IgD-negative memory B cell (primary cell): ENCODE measurements around the gene CD300LG. TPM values are rescaled to one million over a fixed set of nuclear protein-coding genes. Genes with fewer than 3 reads are reported as not detected.

Source experiments
- H3K27ac Mint-ChIP-seq, 3 donors: one replicate each; pipeline ENCODE4 v1.8.0; 2020 to 2022; ENCODE audit warnings: mild to moderate bottlenecking in 3 of 3, mixed read lengths in 3 of 3, moderate library complexity in 1 of 3
- H3K27me3 Mint-ChIP-seq: one replicate; pipeline ENCODE4 v1.8.0; 2021; ENCODE audit warnings: mixed read lengths
- H3K36me3 Mint-ChIP-seq: one replicate; pipeline ENCODE4 v1.8.0; 2020; ENCODE audit warnings: mild to moderate bottlenecking, mixed read lengths
- H3K4me1 Mint-ChIP-seq, 3 donors: one replicate each; pipeline ENCODE4 v1.8.0; 2020 to 2022; ENCODE audit warnings: mixed read lengths in 3 of 3, mild to moderate bottlenecking in 1 of 3
- H3K4me3 Mint-ChIP-seq, 4 donors: one replicate each; pipeline ENCODE4 v1.8.0; 2020 to 2022; ENCODE audit warnings: mild to moderate bottlenecking in 4 of 4, mixed read lengths in 4 of 4, moderate library complexity in 3 of 4
- H3K9me3 Mint-ChIP-seq, 3 donors: one replicate each; pipeline ENCODE4 v1.8.0; 2020 to 2021; ENCODE audit warnings: mixed read lengths in 3 of 3, mild to moderate bottlenecking in 1 of 3
- polyA plus RNA-seq: library from polyadenylated mRNA; unstranded; fragments of 300-500 nt; fragmentation: Illumina TruSeq; gene quantifications from one replicate; pipeline ENCODE4 v1.2.3, GENCODE V29; 2021

CD300LG gene
- polyA plus RNA-seq, 1 donor from 2014 or later: not detected

DNA sequence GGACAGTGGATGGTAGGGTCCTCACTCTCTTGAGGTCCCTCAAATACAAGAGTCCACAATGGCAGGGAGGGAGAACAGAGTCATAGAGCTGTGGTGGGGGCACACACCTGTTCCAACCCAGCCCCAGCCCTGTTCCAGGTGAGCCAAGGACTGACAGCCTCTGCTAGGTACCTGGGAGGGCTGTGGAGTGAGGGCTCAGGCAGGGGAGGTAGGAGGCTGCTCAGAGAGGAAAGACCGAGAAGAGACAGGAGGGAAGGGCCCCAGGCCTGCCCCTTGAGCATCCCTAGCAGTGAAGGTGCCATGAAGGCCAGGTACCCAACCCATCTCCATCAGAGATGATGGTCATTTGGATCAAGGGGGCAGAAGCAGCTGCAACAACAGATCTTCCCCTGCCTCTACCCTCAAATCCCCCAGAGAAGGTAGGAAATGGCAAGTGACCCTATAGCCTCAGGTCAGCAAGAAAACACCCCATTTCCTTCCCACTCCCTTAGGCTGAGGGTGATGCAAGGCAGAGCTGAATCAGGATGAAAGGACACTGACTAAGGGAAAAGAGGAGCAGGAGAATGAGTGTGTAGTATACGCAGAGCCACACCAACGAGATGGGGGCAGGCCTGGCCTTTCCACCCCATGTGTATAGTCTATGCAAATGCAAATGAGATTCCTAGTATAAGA is 28.6 kb downstream of the CD300LG start:
- no peak overlapping the region for H3K27ac Mint-ChIP-seq
- peaks cover 19% of the 10 kb centered on the region for H3K27me3 Mint-ChIP-seq
- no peaks in the 10 kb centered on the region for H3K4me1 Mint-ChIP-seq
- H3K4me3 Mint-ChIP-seq: no peak overlapping the region
- peaks cover 1% of the 10 kb centered on the region for H3K36me3 Mint-ChIP-seq
- no peaks in the 10 kb centered on the region for H3K9me3 Mint-ChIP-seq

DNA sequence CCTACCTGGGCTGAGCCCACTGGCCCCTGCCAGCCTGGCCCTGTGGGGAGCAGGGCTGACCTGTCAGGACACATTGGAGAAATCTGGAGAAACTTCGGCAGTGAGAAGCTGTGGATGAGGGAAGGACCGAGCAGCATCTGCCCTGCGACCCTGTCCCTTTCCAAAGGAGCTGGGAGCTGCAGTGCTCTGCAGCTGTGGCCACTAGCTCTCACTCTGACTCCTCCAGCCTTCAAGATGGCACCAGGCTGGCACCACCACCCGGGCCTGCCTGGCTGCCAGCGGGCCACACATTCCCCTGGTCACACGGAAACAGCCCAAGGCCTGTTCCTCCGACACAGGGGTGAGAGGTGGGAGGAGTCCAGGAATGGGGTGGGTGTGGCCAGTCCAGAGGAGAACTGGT is 30.1 kb downstream of the CD300LG start:
- Mint-ChIP-seq H3K9me3 (no peaks in the 10 kb centered on the region), H3K27ac (no peak overlapping the region), H3K4me1 (no peaks in the 10 kb centered on the region), H3K36me3 (peaks cover 1% of the 10 kb centered on the region), H3K27me3 (peaks cover 16% of the 10 kb centered on the region), H3K4me3 (no peak overlapping the region)

DNA sequence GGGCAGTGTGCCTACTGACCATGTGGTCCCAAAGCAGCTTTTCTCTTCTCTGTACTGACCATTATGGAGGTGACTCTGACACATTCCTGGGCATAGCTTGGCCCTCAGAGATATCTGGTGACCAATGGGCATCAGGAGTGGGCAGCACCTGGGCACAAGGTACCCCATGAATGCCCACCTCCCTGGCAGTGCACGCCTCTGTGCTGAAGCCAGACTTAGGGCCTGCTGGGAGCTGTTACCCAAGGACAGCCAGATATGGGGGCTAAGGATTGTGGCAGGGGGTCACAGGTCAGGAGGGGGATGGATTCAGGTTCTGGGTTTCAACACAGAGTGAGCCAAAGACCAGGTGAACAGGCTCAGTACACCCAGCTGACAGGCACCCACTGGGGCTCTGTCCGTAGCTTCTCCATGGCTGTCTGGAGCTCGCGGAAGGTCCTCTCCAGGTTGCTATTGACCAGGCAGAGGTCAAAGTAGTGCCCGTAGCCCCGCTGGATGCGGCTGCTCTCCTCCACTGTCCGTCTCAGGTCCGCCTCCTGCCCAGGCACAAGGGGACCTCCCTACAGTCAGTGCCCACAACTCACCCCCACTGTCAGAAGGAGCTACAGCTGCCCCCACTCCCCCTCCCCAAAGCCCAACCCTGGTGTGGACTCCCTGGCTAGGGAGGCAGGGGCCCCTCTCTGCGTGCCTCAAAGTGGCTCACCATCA is 30.6 kb downstream of the CD300LG start:
- H3K9me3 Mint-ChIP-seq: no peaks in the 10 kb centered on the region
- no peak overlapping the region for H3K27ac Mint-ChIP-seq
- H3K27me3 Mint-ChIP-seq: peaks cover 11% of the 10 kb centered on the region
- H3K36me3 Mint-ChIP-seq: no peaks in the 10 kb centered on the region
- no peaks in the 10 kb centered on the region for H3K4me1 Mint-ChIP-seq
- no peak overlapping the region for H3K4me3 Mint-ChIP-seq

DNA sequence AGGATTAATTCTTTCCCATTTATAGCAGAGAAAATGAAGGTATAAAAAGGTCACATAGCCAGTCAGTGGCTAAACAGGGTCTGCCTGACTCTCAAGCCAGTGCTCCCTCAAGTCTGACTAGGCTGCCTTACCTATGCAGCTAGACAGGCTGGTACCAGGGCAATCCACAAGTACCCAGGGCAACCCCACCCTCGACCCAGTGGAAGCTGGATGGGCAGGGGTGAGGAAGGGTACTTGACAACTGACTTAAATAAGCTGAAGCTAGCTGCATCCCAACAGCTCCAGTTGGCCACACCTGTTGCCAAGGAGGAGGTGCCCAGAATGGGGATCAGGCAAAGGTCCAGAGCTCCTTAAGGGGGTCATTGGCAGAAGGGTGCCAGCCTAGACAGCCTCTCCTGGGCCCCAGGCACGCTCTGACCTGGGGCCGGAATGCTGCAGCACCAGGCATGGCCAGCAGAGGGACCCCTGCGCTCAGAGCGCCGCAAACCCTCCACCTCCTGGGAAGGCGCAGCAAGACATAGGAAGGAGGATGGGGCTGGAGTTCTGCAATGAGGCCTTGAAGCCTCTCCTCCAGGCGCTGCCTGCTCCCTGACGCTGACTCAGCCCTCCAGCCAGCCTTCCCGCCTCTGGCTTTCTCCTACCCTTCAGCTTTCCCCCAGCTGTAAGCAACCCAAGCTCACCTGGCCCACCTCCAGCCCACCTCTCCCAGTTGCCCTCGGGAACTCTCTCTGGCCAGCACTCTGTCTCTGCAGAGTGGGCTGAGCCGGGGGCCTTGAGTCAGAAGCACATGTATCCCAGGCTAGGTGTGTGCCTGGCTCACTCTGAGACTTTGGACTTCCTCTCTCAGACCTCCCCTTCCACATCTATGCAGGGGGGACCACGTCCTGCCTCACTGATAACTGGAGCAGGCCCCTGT is 31.5 kb downstream of the CD300LG start:
- peak overlapping the region in 1 of 4 donors; percentile 52 for H3K4me3 Mint-ChIP-seq
- H3K4me1 Mint-ChIP-seq: no peaks in the 10 kb centered on the region
- H3K9me3 Mint-ChIP-seq: no peaks in the 10 kb centered on the region
- no peak overlapping the region for H3K27ac Mint-ChIP-seq
- peaks cover 8% of the 10 kb centered on the region for H3K27me3 Mint-ChIP-seq
- H3K36me3 Mint-ChIP-seq: no peaks in the 10 kb centered on the region

- H3K36me3 Mint-ChIP-seq: no peaks in the 10 kb centered on the region
These were observed 32.9 kb downstream of the CD300LG start for GRCh38 chr17:43879723-43880419.

GRCh38 chr17:43880420-43880991 is 33.5 kb downstream of the CD300LG start:
- no peak overlapping the region for H3K4me3 Mint-ChIP-seq
- peaks cover 8% of the 10 kb centered on the region for H3K27me3 Mint-ChIP-seq
- no peaks in the 10 kb centered on the region for H3K4me1 Mint-ChIP-seq
- no peaks in the 10 kb centered on the region for H3K9me3 Mint-ChIP-seq
- no peaks in the 10 kb centered on the region for H3K36me3 Mint-ChIP-seq
- H3K27ac Mint-ChIP-seq: no peak overlapping the region

More at GRCh38 chr17:43879723-43880419, 32.9 kb downstream of the CD300LG start:
- no peaks in the 10 kb centered on the region for H3K9me3 Mint-ChIP-seq
- no peak overlapping the region for H3K27ac Mint-ChIP-seq
- H3K4me3 Mint-ChIP-seq: no peak overlapping the region
- H3K4me1 Mint-ChIP-seq: no peaks in the 10 kb centered on the region
- peaks cover 8% of the 10 kb centered on the region for H3K27me3 Mint-ChIP-seq

GRCh38 chr17:43881181-43881580 is 34.2 kb downstream of the CD300LG start:
- Mint-ChIP-seq H3K4me3 (no peak overlapping the region), H3K4me1 (no peaks in the 10 kb centered on the region), H3K36me3 (no peaks in the 10 kb centered on the region), H3K27ac (no peak overlapping the region), H3K27me3 (peaks cover 7% of the 10 kb centered on the region), H3K9me3 (no peaks in the 10 kb centered on the region)

DNA sequence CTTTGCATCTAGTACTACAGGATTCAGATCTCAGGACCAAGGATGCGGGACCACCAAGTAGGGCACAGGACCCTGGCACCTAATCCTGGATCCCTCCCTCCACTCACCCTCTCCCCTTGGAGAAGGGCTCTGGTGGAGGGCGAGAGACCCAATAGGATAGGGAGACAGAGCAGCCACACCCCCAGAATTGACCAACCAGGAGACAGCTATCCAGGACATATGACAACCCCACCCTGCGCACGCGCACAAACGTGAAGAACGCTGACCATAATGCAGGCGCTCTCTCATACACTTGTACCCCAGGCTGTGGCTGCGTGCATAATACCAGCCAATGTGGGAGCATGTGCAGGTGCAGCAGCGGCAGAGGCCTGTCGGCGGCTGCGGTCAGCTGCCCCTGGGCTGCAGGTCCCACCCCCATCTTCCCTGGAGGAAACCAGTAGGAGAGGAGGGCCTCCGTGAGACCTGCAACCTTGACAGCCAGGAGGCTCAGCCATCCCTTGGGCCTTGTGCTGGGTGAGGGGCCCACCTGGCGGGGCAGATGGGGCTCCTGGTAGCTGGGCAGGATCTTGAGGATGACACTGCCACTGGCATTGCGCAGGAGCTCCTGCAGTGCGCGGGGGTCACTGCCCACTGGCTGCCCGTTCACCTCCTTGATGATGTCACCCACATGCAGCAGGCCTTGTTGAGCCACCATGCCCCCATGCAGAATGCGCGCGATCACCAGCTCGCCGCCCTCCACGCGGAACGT is 35.0 kb downstream of the CD300LG start:
- Mint-ChIP-seq H3K27me3 (peaks cover 7% of the 10 kb centered on the region), H3K4me3 (no peak overlapping the region), H3K36me3 (no peaks in the 10 kb centered on the region), H3K4me1 (no peaks in the 10 kb centered on the region), H3K27ac (no peak overlapping the region), H3K9me3 (no peaks in the 10 kb centered on the region)

DNA sequence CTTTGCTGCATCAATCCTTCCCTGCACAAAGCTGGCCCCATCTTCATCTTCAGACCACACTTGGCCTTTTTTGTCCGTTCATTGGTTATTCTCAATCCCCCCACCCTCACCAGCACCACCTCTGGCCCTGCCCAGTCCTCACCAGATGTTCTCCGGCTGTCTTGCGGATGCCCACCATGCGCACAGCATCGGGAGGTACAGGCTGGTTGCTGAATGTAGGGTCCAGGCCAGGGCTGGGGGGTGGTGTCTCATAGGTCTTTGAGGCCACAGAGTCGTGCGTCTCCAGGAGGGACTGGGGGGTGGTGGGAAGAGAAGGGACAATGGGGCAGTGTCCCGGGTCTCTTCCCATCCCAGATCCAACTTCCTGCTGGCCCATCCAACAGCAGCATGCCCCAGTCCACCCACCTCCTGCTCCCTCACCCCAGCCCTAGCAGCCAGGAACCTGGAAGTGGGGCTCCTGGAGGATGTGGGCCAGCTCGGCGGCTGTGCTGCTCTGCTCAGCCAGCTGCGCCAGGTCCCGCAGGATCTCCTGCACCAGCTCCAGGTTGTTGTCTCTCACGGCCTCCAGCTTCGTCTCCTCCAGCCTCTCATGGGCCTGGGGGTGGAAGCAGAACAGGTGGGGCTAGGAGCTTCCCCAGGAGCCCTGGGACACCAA is 35.9 kb downstream of the CD300LG start:
- H3K4me3 Mint-ChIP-seq: no peak overlapping the region
- H3K36me3 Mint-ChIP-seq: no peaks in the 10 kb centered on the region
- H3K27me3 Mint-ChIP-seq: peaks cover 7% of the 10 kb centered on the region
- H3K4me1 Mint-ChIP-seq: no peaks in the 10 kb centered on the region
- H3K9me3 Mint-ChIP-seq: no peaks in the 10 kb centered on the region
- peak overlapping the region in 1 of 3 donors; percentile 63 for H3K27ac Mint-ChIP-seq

DNA sequence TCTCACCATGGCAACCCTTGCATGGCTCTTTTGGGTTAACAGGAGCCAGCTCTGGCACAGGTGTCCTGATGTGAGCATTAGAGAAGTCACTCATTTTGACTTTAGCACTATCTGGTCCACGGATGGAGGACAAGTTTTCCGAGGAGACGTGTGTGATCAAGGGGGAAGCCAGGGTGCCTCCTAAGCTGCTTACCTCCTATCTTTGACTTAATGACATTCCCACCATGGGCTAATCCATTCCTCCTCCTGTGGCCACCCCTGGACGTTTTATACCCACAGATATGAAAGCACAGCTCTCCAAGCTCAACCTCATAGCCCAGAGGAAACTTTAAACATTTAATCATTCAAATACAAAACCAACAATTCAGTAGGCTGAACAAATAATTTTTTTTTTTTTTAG is 41.6 kb downstream of the CD300LG start:
- no peak overlapping the region for H3K27ac Mint-ChIP-seq
- H3K27me3 Mint-ChIP-seq: peaks cover 5% of the 10 kb centered on the region
- H3K4me3 Mint-ChIP-seq: no peak overlapping the region
- no peaks in the 10 kb centered on the region for H3K9me3 Mint-ChIP-seq
- H3K36me3 Mint-ChIP-seq: no peaks in the 10 kb centered on the region
- H3K4me1 Mint-ChIP-seq: no peaks in the 10 kb centered on the region

DNA sequence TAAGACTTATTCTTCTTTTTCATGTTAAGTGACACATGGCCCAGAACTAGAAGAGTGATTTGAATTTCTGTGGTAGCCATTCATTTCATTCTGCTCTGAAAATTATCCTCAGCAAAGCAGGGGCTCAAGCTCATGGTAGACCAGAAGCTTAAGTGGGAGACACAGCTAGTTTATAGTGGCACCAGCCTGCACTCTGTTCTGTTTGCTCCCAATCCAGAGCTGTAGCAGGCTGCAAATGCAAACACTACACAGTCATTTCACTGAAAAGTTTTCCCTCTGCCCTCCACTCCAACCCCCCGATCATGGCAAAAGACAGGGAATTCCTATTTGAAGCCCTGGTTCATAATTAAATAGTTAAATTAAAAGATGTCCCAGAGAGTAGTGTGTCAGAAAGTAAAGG is 43.3 kb downstream of the CD300LG start:
- H3K36me3 Mint-ChIP-seq: no peaks in the 10 kb centered on the region
- H3K27me3 Mint-ChIP-seq: peaks cover 6% of the 10 kb centered on the region
- H3K27ac Mint-ChIP-seq: no peak overlapping the region
- H3K4me1 Mint-ChIP-seq: no peaks in the 10 kb centered on the region
- H3K9me3 Mint-ChIP-seq: no peaks in the 10 kb centered on the region
- H3K4me3 Mint-ChIP-seq: no peak overlapping the region

DNA sequence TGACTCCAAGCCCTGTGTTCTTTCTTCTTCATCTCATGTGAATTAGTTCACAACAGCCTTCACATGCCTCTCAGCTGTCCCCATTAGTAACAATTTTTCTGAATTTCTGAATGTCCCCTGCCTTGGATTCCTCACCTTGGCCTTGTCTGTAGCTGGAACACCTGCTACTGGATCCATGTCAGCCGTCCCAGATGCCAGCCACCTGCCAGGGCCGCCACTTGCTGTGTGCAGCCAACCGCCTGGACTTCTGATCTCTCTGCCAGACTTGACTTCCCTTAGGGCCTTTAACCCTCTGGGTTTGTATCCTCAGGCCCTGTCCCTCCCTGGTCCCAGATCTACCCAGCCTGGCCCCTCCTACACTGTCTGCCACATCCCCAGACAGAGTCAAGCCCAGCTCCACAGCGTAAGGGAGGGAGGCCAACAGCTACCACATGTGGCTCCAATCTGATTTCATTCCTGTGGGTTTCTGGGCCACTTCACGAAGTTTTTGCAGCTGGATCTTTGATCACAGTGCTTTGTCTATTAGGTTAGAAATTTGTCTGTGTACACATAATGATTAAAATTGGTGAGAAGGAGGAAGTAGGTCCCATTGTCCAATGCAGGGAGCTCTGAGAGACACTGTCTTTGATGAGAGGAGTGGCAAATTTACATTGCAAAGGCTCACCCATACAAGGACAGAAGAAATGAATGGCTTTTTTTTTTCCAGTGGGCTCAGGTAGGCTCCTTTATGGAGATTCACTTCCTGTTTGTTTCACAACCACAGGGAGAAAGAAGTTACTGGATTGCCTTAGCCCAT is 45.1 kb downstream of the CD300LG start:
- H3K27ac Mint-ChIP-seq: no peak overlapping the region
- peaks cover 10% of the 10 kb centered on the region for H3K27me3 Mint-ChIP-seq
- no peaks in the 10 kb centered on the region for H3K4me1 Mint-ChIP-seq
- no peaks in the 10 kb centered on the region for H3K9me3 Mint-ChIP-seq
- H3K36me3 Mint-ChIP-seq: peaks cover 3% of the 10 kb centered on the region
- no peak overlapping the region for H3K4me3 Mint-ChIP-seq

GRCh38 chr17:43892647-43892952 is 45.6 kb downstream of the CD300LG start:
- H3K36me3 Mint-ChIP-seq: peaks cover 3% of the 10 kb centered on the region
- no peak overlapping the region for H3K4me3 Mint-ChIP-seq
- H3K27me3 Mint-ChIP-seq: peaks cover 16% of the 10 kb centered on the region
- H3K4me1 Mint-ChIP-seq: no peaks in the 10 kb centered on the region
- no peak overlapping the region for H3K27ac Mint-ChIP-seq
- H3K9me3 Mint-ChIP-seq: no peaks in the 10 kb centered on the region
